Right cardiac atrium (tissue), 5 donors: ENCODE results near the gene BDKRB2. TPM values are rescaled to one million over a fixed set of nuclear protein-coding genes. Genes with fewer than 3 reads are reported as not detected.

ENCODE experiments used
- ATAC-seq, 2 donors: fragments of 200-7000 bp; cut with Tn5 transposase; one replicate each; pipeline versions ENCODE4 v1.8.0 to v1.9.1; 2020; ENCODE audit warnings: moderate library complexity in 2 of 2, mild to moderate bottlenecking in 1 of 2
- DNase-seq, 3 donors: peaks; one replicate each; pipeline ENCODE4 v3.0.0-alpha.2; 2020
- H3K27ac ChIP-seq: one replicate; pipeline ENCODE4 v1.5.1; 2013; ENCODE audit warnings: mild to moderate bottlenecking, low read length, control low read depth, moderate library complexity
- H3K27me3 ChIP-seq: one replicate; pipeline ENCODE4 v1.6.1; 2013; ENCODE audit not compliant: control insufficient read depth, insufficient read depth
- H3K4me1 ChIP-seq: one replicate; pipeline ENCODE4 v1.6.1; 2013; ENCODE audit warnings: low read length; ENCODE audit not compliant: control insufficient read depth, insufficient read depth
- H3K4me3 ChIP-seq: one replicate; pipeline ENCODE4 v1.5.1; 2013; ENCODE audit warnings: low read length, control low read depth
- H3K9me3 ChIP-seq: one replicate; pipeline ENCODE4 v1.6.1; 2013; ENCODE audit warnings: low read length; ENCODE audit not compliant: control insufficient read depth
- WGBS: extraction: QIAGEN DNeasy Blood & Tissue Kit; methylation state at CpG from one replicate; pipeline ENCODE4 v1.1.7; 2013; 5-methylcytosine and 5-hydroxymethylcytosine counted together
- intact Hi-C, 4 donors: fragments of 100-400 bp; cut with DNase I; formaldehyde crosslinking; loops; one replicate each; pipeline versions ENCODE4 v1.11.0 to v1.14.0; 2022 to 2023
- long read RNA-seq, 4 donors: library from polyadenylated mRNA; unstranded; transcript quantifications; one replicate each; pipeline ENCODE4 v2.0.0, GENCODE V29; 2020 to 2021
- polyA plus RNA-seq: library from polyadenylated mRNA; stranded (reverse); fragments of 200-250 nt; gene quantifications from one replicate; pipeline ENCODE4 v1.2.3, GENCODE V29; 2013
- total RNA-seq, 4 donors: library from RNA; stranded (reverse); fragmentation: NEBNext Ultra II Directional; extraction: Animal tissue kit (Norgen Biotek cat#: 25700); gene quantifications; one replicate each; pipeline ENCODE4 v1.2.1, GENCODE V29; 2021
- donor health status: healthy with polysubstance abuse.
- donor health status: DM: no; HTN: yes; CAD: no.
- donor health status: DM: no; HTN: no; CAD: no.
- donor health status: DM: no; HTN: yes; CAD: no; lungs with severe emphysema.
- donor health status: DM: yes; HTN: yes; CAD: no.

BDKRB2 gene
- total RNA-seq (1 to 10 TPM in 1 of 4 donors, under 1 TPM in 3; 0.23 to 1.2 (median 0.55) TPM), polyA plus RNA-seq (0.57 TPM)
- long read RNA-seq, donor 1, result 0 reads
- long read RNA-seq, donor 2, full-length matches to known transcripts, result 1 of 1 reads
- long read RNA-seq, donor 2, partial matches to known transcripts, result 0 of 1 reads
- long read RNA-seq, donor 2, other reads (novel, unspliced or antisense), result 0 of 1 reads
- long read RNA-seq, donor 3, full-length matches to known transcripts, result 1 of 5 reads
- long read RNA-seq, donor 3, partial matches to known transcripts, result 1 of 5 reads
- long read RNA-seq, donor 3, other reads (novel, unspliced or antisense), result 3 of 5 reads
- long read RNA-seq, donor 4, result 0 reads

DNA sequence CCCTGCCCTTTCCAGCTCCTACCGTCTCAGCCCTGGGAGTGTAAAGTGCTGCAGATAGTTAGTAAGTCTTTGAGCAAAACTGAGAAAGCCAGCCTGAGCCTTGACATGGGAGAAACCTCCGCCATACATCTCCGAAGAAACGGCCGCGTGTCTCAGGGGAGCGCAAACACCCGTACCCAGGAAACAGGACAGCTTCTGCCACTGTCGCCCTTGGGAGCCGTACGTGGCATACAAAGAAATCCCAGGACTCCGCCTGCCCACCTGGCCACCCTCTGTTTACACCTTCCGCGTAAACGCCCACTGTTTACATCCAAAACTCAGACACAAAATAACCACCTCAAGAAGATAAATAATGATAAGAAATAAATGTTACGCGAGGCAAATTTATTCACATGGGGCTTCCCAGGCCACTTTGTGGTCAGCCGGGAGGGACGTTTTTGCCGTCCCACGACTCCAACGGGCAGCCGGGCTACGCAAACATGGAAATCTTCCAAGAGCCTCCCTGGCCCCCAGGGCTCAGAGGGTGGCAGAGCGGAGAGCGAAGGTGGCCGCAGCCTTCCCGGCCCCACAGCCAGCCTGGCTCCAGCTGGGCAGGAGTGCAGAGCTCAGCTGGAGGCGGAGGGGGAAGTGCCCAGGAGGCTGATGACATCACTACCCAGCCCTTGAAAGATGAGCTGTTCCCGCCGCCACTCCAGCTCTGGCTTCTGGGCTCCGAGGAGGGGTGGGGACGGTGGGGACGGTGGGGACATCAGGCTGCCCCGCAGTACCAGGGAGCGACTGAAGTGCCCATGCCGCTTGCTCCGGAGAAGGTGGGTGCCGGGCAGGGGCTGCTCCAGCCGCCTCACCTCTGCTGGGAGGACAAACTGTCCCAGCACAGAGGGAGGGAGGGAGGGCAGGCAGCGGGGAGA lies at the start of gene BDKRB2:
TSS of gene BDKRB2 (plus strand) at position 689 of the 908 bp plus-strand sequence. CDS start 32,269 bp downstream, outside the sequence.
- peak; percentile 62 to 74 (median 68) for DNase-seq
- no peaks in the 10 kb centered on the region for H3K27me3 ChIP-seq
- H3K27ac ChIP-seq, result no peak within 1 kb of the TSS
- peak; percentile 89 to 93 for ATAC-seq
- 9% methylated on average over 41 of the region's 41 CpGs for WGBS
- H3K9me3 ChIP-seq, result no peaks in the 10 kb centered on the region
- peak within 1 kb of the TSS; percentile 2 for H3K4me3 ChIP-seq
- intact Hi-C loops, result no loop called here
- H3K4me1 ChIP-seq, result no peaks in the 10 kb centered on the region

DNA sequence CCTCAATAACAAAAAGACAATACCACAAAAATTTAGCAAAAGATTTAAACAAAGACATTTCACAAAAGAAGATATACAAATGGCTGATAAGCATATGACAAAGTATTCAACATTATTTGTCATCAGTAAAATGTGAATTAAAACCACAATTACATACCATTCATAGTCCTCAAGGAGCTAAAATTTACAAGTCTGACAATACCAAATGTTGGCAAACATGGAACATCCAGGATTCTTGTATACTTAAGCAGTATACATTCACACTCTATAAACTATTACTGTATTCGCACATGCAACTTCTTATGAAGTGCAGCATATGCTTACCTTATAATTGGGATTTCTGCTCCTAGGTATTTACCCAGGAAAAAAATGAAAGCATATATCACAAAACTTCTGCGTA lies 49.7 kb upstream of the BDKRB2 start:
- Histone ChIP-seq H3K9me3 (no peaks in the 10 kb centered on the region), H3K27me3 (no peaks in the 10 kb centered on the region), H3K27ac (no peak overlapping the region), H3K4me1 (no peaks in the 10 kb centered on the region), H3K4me3 (no peak overlapping the region)
- no peak for DNase-seq
- intact Hi-C loops, result no loop called here
- whole genome bisulfite sequencing, result 96% methylated on average over 2 of the region's 2 CpGs
- ATAC-seq, result no peak

DNA sequence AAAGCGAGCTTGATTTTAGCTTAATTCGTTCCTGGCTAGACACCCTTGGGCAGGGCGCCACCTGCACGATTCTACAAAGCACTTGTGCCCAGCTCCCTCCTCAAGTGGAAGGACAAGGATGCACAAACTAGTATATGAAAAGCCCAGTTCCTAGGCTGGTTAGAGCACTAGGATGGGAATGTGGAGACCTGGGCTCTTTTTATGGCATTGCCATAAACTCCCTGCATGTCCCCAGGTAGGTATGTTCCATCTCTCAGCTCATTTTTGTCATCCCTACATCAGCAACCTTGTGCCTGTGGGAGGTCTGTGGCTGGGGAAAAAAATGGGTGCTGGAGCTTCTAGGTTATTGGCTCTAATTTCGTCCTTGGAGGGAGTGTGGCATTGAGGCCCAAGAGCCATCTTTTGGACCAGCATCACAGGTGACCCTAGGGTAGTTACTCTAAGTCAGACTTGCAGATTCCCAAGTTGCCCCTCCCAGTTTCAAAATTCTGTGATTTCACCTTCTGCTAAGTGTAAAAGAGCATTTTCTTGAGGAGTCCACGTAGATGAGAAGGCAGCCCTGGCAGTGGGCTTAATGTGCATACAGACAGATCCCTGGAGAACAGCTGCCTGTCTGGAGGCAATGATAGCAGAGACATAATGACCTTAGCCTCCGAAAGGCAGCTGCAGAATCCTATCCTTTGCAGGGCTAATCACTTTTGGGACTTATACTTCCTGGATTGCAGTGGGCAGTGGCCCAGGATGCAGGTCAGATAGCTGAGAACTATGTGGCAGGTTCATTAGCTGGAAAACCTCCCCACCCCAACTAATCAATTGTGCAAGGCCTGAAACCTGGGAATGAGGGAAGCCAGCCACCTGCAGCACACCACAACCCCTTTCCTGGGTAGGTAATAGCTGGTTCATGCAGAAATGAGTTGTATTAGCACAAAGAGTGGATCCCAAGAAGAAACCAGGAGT lies 47.6 kb upstream of the BDKRB2 start:
- H3K4me1 ChIP-seq, result no peaks in the 10 kb centered on the region
- intact Hi-C loops, result no loop called here
- H3K27ac ChIP-seq, result no peak overlapping the region
- no peaks in the 10 kb centered on the region for H3K27me3 ChIP-seq
- no peak overlapping the region for H3K4me3 ChIP-seq
- no peak for DNase-seq
- H3K9me3 ChIP-seq, result no peaks in the 10 kb centered on the region
- 75% methylated on average over 7 of the region's 7 CpGs for WGBS
- ATAC-seq, result no peak

DNA sequence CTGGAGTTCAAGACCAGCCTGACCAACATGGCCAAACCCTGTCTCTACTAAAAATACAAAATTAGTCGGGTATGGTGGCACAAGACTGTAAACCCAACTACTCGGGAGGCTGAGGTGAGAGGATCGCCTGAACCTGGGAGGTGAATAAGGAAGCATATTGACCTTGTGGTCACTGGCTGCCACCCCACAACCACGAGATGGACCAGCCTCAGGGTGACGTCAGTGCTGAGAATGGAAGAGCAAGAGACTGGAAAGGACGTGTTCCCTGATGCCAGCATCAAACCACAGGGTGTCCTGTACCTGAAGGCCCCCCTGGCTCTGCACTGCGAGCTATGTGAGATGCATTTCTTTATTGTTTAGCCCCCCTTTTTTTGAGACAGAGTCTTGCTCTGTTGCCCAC lies 45.9 kb upstream of the BDKRB2 start:
- 92% methylated on average over 7 of the region's 7 CpGs for WGBS
- Histone ChIP-seq H3K4me1 (no peaks in the 10 kb centered on the region), H3K9me3 (no peaks in the 10 kb centered on the region), H3K27me3 (no peaks in the 10 kb centered on the region), H3K4me3 (no peak overlapping the region), H3K27ac (no peak overlapping the region)
- DNase-seq (no peak), ATAC-seq (no peak)
- intact Hi-C loops, result no loop called here

DNA sequence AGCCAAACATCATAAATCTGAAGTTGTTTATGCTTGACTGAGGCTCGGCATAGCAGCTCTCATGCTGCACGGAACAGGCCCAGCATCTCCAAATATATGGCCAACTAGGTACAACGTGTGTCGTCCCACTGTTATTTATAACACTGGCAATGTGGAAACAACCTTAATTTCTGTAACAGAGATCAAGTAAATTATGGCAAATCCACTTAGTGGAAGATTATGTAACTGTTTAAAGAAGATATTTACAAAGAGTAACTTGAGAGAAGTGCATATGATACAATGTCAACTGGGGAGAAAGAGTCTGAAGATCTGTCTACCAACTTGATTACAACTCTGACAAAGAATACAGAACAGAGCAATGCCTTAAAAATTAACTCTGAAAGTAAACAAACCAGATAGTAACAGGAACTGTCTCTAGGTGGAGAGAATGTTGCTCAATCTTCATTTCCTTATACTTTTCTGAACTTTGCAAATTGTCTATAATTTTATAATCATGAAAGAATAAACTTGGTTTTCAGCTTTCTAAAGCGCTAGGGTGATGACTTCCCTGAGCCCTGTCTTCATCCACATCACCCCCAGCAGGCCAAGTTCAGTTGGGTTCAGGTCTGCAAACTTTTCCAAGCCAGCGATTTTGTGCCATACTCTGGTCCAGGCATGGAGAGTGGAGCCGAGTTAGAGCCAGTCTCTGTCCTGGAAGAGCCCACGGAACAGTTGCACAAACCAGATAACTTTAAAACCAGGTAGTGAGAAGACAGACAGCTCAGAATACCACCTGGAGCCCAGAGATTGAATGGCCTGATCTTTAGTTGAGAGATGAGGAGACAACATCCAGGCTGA lies 44.3 kb upstream of the BDKRB2 start:
- H3K27ac ChIP-seq, result no peak overlapping the region
- DNase-seq (no peak), ATAC-seq (no peak)
- no peak overlapping the region for H3K4me3 ChIP-seq
- 87% methylated on average over 8 of the region's 8 CpGs for WGBS
- H3K27me3 ChIP-seq, result no peaks in the 10 kb centered on the region
- H3K9me3 ChIP-seq, result no peaks in the 10 kb centered on the region
- intact Hi-C loops, result no loop called here
- no peaks in the 10 kb centered on the region for H3K4me1 ChIP-seq

DNA sequence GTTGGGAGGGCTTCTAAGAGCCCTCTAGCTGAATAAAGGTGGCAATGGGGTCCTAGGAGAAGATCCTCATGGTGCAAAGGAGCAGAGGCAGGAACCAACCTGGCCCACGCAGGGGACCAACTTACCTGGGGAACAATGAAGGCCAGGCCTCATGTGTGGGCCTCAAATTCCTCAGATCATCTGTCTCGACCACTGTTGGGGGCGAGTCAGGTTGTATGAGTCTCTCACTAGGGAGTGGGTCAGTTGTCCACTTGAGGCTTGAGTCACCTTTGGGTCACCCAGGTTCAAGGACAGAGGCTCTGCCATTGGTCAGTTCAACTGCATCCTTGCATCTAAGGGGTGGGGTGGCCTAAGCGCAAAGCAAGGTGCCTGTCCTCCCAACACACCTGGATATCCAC lies 43.7 kb upstream of the BDKRB2 start:
- Histone ChIP-seq H3K27ac (no peak overlapping the region), H3K4me1 (no peaks in the 10 kb centered on the region), H3K27me3 (no peaks in the 10 kb centered on the region), H3K9me3 (no peaks in the 10 kb centered on the region), H3K4me3 (no peak overlapping the region)
- 91% methylated on average over 4 of the region's 4 CpGs for WGBS
- DNase-seq, result no peak
- no peak for ATAC-seq
- intact Hi-C loops, result no loop called here

DNA sequence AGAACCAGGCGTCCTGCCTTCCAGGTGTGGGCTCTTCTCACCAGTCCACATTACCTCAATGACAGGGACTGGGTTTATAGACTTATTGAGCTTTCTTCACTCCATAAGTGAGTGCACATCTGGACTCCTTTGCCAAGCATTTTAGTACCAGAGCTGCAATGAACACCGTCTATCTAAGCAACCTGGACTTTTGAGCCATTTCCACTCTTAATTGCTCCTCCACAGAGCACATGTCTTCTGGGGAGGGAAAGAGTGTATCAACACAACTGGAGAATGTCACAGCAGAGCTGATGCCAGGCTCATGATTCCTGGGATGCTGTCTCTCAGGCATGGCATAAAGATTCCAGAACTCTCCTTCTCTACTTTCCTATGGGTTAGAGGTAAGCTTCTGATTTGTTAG lies 43.0 kb upstream of the BDKRB2 start:
- Histone ChIP-seq H3K4me1 (no peaks in the 10 kb centered on the region), H3K9me3 (no peaks in the 10 kb centered on the region), H3K27ac (no peak overlapping the region), H3K27me3 (no peaks in the 10 kb centered on the region), H3K4me3 (no peak overlapping the region)
- intact Hi-C loops, result no loop called here
- DNase-seq, result no peak
- WGBS, result 81% methylated on average over 2 of the region's 2 CpGs
- no peak for ATAC-seq

DNA sequence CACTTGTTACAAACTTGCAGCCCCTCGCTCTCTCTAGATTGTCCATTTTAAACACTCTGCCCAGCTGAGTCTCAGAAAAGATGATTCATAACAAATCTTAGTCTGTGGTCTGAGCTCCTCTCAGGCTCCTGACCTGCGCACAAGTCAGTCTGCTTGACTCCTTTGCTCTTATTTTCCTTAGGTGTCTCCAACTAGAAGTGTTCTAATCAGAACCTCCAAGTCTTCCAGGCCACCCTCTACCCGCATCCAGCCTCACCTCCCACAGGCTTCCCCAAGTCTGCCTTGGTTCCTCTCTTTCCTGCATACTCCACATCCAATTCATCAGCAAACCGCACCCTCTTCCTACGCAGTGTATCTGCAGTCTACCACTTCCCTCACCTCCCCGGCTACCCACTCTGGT lies 42.4 kb upstream of the BDKRB2 start:
- H3K27ac ChIP-seq, result no peak overlapping the region
- 89% methylated on average over 6 of the region's 6 CpGs for WGBS
- DNase-seq (no peak), ATAC-seq (no peak)
- intact Hi-C loops, result no loop called here
- no peaks in the 10 kb centered on the region for H3K9me3 ChIP-seq
- no peaks in the 10 kb centered on the region for H3K27me3 ChIP-seq
- no peak overlapping the region for H3K4me3 ChIP-seq
- H3K4me1 ChIP-seq, result no peaks in the 10 kb centered on the region

DNA sequence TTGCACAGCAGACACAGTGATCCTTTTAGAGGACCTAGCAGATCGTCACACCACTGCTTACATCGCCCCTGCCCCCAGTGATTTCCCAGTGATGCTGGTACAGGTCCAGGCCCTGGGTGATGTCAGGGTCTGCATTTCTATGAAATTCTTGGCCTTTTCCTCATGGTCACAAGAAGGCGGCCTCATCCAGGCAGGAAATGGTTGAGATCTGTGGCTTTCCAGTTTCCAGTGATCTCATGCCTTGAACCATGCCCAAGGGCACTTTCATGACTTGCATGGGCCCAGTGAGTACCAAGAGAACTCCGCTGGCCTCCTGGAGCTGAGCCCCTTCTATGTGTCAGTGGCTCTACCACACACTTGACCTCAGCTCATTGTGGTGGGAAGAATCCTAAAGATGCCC lies 41.9 kb upstream of the BDKRB2 start:
- H3K4me3 ChIP-seq, result no peak overlapping the region
- WGBS, result 84% methylated on average over 4 of the region's 4 CpGs
- no peak for DNase-seq

DNA sequence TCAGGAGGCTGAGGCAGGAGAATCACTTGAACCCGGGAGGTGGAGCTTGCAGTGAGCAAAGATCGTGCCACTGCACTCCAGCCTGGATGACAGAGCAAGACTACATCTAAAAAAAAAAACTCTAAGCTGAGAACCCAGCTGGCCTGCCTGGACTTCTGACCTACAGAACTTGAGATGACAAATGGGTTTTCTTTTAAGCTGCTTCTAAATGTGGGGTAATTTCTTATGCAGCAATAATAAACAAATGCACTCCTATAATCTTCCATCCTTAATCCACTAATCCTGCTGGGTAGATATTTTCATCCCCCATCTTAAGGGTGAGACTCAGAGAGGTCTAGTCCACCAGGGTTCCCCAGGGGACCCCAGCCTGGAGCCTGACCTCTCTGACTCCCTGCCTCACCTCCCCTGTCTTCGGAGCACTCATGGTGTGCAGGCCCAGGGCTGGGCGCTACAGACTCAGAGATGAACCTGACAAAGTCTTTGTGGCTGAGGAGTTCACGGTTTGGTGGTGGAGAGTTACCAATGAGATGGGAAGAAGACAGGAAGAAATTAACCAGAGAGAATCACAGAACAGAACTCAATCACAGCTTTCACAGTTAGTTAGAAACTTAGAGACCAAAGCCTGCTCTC lies 39.7 kb upstream of the BDKRB2 start:
- H3K27me3 ChIP-seq, result no peaks in the 10 kb centered on the region
- no peak overlapping the region for H3K4me3 ChIP-seq
- DNase-seq (no peak), ATAC-seq (no peak)
- intact Hi-C loops, result no loop called here
- H3K9me3 ChIP-seq, result no peaks in the 10 kb centered on the region
- 92% methylated on average over 5 of the region's 5 CpGs for WGBS
- no peaks in the 10 kb centered on the region for H3K4me1 ChIP-seq
- H3K27ac ChIP-seq, result no peak overlapping the region

More for the DNA sequence above, 41.9 kb upstream of the BDKRB2 start:
- intact Hi-C loops, result no loop called here
- Histone ChIP-seq H3K27me3 (no peaks in the 10 kb centered on the region), H3K27ac (no peak overlapping the region), H3K4me1 (no peaks in the 10 kb centered on the region), H3K9me3 (no peaks in the 10 kb centered on the region)
- no peak for ATAC-seq
